ENCODE measurements around the gene CHRD. TPM values are rescaled to one million over a fixed set of nuclear protein-coding genes. Genes with fewer than 3 reads are reported as not detected.

The CHRD gene
- polyA plus RNA-seq, 1 donor = 19.2 TPM

DNA sequence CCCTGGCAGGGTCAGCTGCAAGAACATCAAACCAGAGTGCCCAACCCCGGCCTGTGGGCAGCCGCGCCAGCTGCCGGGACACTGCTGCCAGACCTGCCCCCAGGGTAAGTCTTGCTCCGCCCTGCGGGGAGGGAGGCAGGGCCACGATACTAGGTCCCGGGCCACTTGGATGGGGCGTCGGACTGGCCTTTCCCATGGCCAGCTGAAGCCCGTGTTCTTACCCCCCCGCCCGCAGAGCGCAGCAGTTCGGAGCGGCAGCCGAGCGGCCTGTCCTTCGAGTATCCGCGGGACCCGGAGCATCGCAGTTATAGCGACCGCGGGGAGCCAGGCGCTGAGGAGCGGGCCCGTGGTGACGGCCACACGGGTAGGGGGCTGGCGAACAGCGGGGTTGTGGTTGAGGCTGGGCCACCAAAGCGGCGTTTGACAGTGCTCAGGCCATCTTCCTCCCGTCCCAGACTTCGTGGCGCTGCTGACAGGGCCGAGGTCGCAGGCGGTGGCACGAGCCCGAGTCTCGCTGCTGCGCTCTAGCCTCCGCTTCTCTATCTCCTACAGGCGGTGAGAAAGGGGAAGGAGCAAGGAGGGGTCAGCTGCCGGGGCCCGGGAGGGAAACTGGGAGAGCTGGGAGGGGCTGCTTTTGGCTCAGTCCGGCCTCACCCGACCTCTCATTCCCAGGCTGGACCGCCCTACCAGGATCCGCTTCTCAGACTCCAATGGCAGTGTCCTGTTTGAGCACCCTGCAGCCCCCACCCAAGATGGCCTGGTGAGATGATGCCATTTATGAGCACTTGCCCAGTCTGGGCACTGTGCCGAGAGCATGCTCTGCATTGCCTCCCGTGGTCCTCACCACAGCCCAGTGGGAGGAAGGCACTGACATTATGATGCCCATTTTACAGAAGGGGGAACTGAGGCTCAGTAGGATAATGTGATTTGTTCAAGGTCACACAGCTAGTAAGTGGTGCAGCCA is 1.7 kb downstream of the CHRD start:
- no peak for DNase-seq (ENCODE audit: low read depth)

DNA sequence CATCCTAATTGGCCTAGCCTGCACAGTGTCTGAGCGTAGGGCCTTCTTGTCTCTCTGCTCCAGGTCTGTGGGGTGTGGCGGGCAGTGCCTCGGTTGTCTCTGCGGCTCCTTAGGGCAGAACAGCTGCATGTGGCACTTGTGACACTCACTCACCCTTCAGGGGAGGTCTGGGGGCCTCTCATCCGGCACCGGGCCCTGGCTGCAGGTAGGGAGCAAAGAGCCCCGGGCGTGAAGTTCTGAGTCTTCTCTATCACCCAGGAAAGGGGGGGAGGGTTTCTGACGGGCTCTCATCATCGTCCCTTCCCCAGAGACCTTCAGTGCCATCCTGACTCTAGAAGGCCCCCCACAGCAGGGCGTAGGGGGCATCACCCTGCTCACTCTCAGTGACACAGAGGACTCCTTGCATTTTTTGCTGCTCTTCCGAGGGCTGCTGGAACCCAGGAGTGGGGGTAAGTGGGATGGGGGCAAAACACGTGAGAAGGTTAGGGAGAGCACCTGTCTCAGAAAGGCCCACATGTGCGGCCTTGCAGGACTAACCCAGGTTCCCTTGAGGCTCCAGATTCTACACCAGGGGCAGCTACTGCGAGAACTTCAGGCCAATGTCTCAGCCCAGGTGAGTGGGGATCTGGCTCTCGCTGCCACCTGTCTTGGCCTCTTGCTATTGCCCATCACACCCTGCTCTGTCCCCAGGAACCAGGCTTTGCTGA is 2.6 kb downstream of the CHRD start:
- DNase-seq (ENCODE audit: low read depth) = no peak

DNA sequence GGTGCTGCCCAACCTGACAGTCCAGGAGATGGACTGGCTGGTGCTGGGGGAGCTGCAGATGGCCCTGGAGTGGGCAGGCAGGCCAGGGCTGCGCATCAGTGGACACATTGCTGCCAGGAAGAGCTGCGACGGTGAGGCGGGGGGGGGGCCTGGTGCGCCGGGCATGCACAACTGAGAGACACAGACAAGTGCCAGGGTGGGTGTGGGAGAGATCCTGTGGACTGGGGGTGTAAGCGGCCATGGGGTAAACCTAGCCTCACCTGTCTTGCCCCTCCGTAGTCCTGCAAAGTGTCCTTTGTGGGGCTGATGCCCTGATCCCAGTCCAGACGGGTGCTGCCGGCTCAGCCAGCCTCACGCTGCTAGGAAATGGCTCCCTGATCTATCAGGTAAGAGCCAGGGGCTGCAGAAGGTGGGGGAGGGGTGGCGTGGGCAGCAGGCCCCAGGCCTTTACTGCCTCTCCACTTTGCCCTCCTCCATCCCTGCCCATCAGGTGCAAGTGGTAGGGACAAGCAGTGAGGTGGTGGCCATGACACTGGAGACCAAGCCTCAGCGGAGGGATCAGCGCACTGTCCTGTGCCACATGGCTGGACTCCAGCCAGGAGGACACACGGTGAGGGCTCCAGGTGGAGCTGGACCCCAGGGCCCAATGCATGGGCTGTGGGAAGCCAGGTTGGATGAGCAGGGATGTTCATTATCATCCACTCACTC is 3.3 kb downstream of the CHRD start:
- no peak for DNase-seq (ENCODE audit: low read depth)

DNA sequence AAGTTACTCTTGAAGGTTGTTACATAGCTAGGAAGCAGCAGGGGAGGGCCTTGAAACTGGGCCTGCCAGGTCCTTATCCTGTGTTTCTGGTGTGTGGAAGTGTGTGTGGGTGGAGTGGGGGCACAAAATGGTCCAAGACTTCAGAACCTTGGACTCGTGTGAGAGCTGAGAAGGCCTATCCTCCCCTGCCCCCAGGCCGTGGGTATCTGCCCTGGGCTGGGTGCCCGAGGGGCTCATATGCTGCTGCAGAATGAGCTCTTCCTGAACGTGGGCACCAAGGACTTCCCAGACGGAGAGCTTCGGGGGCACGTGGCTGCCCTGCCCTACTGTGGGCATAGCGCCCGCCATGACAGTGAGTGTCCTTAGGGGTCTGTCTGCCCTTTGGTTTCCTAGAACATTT is 4.5 kb downstream of the CHRD start:
- DNase-seq (ENCODE audit: low read depth) = no peak

DNA sequence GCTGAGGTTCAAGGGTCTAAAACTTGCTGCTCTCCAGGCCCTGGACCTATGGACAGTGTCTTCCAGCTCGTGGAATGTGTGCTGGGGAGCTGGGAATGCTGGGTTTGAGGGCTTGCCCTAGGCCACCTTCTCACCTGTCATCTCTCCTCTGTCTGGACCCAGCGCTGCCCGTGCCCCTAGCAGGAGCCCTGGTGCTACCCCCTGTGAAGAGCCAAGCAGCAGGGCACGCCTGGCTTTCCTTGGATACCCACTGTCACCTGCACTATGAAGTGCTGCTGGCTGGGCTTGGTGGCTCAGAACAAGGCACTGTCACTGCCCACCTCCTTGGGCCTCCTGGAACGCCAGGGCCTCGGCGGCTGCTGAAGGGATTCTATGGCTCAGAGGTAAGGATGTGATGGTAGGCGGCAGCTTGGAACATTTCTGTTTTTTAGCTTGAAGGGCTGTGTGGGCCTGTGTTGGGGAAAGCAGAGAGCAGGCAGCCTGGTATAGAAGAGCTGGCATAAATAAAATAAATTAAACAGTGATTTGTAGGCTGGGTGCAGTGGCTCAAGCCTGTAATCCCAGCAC is 5.1 kb downstream of the CHRD start:
- DNase-seq (ENCODE audit: low read depth) = no peak

DNA sequence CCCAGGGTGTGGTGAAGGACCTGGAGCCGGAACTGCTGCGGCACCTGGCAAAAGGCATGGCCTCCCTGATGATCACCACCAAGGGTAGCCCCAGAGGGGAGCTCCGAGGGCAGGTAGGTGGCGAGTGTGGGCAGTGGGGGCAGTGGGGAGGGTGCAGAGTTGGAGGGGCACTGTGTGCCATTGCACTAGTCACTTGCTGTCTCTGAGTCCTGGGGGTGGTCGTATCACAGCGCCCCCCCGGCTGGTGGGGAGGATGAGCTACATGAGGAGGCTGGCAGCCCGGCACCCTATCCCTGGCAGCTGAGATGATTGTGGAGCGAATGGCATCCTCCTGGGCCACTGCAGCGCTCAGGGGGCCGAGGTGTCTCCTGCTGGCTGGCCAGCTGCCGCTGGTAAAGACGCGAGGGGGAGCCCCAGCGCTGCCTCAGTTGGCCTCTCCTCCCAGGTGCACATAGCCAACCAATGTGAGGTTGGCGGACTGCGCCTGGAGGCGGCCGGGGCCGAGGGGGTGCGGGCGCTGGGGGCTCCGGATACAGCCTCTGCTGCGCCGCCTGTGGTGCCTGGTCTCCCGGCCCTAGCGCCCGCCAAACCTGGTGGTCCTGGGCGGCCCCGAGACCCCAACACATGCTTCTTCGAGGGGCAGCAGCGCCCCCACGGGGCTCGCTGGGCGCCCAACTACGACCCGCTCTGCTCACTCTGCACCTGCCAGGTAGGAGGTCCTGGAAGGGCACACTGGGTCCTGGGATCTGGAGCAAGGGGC is 6.4 kb downstream of the CHRD start:
- no peak for DNase-seq (ENCODE audit: low read depth)

DNA sequence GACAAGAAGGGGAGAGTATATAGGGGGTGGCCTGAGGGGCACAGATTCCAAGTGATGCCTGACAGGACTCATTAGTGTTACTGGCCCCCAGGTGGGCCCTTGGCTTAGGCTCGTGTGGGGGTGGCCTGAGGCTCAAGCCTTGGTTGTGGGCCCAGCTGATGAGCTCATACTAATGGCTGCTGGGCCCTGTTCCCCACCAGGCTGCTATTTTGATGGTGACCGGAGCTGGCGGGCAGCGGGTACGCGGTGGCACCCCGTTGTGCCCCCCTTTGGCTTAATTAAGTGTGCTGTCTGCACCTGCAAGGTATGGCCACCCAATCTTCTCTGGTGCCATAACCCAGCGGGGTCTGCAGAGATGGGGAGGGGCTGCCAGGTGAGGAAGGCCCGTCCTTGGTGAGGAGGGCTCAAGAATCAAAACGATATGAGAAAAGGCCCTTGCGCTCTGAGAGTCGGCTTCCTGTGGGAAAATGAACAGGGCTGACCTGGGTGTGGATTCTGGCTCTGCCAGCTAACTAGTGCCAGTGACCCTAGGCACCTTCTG is 7.4 kb downstream of the CHRD start:
- no peak for DNase-seq (ENCODE audit: low read depth)

DNA sequence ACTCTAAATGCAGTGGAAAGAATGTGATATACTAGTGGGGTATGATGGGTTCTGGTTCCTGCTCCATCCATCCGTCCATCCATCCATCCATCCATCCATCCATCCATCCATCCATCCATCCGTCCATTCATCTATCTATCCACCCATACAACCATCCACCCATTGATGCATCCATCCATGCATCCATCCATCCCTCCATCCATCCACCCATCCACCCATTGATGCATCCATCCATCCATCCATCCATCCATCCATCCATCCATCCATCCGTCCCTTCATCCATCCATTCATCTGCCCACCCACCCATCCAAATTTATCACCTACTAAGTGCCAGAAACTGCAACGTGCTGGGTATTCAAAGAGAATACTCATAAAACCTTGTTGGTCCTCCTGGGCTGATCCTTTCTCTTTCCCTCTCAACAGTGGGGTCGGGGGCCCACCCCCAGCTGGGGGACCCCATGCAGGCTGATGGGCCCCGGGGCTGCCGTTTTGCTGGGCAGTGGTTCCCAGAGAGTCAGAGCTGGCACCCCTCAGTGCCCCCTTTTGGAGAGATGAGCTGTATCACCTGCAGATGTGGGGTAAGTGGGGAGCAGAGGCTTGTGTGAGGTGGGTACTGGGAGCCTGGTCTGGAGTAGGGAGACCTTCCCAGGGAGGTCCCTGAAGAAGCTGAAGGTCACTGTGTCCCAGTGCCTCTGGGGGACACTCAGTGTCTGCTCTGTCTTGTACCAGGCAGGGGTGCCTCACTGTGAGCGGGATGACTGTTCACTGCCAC is 8.5 kb downstream of the CHRD start:
- DNase-seq (ENCODE audit: low read depth) = no peak

DNA sequence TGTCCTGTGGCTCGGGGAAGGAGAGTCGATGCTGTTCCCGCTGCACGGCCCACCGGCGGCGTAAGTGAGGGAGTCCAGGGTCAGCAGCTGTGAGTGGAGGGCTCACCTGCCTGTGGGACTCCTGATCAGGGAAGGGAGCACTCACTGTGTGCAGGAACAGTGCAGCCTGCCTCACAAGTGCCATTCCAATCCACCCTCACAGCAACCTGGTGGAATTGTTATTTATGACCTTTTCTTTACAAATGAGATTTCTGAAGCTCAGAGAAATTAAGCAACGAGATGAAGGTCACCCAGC is 9.0 kb downstream of the CHRD start:
- no peak for DNase-seq (ENCODE audit: low read depth)

DNA sequence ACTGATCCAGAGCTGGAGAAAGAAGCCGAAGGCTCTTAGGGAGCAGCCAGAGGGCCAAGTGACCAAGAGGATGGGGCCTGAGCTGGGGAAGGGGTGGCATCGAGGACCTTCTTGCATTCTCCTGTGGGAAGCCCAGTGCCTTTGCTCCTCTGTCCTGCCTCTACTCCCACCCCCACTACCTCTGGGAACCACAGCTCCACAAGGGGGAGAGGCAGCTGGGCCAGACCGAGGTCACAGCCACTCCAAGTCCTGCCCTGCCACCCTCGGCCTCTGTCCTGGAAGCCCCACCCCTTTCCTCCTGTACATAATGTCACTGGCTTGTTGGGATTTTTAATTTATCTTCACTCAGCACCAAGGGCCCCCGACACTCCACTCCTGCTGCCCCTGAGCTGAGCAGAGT is 9.5 kb downstream of the CHRD start:
- DNase-seq (ENCODE audit: low read depth) = no peak

DNA sequence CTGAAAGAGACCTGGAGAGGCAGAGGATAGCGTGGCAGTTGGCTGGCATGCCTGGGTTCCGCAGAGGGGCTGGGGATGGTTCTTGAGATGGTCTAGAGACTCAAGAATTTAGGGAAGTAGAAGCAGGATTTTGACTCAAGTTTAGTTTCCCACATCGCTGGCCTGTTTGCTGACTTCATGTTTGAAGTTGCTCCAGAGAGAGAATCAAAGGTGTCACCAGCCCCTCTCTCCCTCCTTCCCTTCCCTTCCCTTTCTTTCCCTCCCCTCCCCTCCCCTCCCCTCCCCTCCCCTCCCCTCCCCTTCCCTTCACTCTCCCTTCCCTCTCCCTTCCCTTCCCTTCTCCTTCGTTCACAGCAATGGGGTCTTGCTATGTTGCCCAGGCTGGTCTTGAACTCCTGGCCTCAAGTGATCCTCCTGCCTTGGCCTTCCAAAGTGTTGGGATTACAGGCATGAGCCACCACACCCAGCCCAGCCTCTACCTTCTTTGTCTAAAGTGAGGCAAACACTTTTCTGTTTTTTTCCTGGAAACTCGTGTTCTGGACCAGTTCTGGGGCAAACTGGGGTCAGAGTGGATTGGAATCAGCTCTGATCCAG is 10.2 kb downstream of the CHRD start:
- no peak for DNase-seq (ENCODE audit: low read depth)

DNA sequence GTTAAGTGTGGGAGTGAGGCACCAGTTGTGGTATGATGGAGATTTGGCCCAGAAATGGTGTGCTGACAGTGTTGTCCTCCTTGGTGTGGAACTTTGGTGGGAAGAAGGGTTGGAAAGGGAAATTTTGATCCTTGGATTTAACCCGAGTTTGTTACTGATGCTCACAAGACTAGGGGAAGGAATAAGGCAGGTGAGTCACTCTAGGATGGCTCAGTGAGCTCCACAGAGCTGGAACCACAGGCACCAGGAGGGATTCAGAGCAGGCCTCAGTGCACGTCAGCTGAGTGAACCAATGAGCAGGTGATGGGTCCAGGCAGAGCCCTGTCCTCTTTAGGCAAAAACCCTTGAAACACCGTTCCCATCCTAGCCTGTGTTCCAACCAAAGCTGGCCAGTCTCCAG is 11.4 kb downstream of the CHRD start:
- DNase-seq (ENCODE audit: low read depth) = no peak

DNA sequence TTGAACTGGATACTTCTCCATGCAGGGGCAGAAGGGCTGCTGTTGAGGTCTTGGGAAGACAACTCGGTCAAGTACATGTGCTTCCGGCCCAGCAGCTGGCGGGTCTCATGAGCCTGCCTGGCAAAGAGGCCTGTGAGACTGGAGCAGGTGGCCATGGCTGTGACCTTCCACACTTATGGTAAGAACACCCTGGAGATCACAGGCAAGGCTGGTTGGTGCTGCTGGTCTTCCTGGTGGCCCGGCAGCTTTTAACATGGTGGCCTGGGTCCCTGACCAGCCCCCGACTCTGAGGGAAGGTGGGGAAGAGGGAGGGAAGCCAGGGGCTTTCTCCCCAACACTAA is 15.4 kb downstream of the CHRD start:
- no peak for DNase-seq (ENCODE audit: low read depth)

DNA sequence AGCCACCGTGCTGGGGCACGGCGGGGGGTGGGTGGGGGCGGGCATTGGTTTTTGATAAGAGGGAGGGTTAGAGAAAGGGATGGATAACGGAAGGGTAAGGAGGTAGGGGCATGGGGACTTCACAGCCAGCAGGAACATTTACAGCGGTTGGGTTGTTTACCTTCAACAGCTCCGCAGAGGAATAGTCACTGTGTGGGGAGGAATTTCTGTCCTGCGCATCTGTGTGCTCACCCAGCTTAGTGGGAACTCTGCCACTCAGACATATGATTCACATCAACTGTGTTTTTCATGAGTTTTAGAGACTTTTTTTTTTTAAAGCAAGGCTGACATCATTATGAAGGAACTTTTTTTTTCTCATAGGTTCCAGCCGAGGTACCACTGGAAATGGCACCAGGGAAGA is 19.6 kb downstream of the CHRD start:
- peak; percentile 83 for DNase-seq (ENCODE audit: low read depth)

DNA sequence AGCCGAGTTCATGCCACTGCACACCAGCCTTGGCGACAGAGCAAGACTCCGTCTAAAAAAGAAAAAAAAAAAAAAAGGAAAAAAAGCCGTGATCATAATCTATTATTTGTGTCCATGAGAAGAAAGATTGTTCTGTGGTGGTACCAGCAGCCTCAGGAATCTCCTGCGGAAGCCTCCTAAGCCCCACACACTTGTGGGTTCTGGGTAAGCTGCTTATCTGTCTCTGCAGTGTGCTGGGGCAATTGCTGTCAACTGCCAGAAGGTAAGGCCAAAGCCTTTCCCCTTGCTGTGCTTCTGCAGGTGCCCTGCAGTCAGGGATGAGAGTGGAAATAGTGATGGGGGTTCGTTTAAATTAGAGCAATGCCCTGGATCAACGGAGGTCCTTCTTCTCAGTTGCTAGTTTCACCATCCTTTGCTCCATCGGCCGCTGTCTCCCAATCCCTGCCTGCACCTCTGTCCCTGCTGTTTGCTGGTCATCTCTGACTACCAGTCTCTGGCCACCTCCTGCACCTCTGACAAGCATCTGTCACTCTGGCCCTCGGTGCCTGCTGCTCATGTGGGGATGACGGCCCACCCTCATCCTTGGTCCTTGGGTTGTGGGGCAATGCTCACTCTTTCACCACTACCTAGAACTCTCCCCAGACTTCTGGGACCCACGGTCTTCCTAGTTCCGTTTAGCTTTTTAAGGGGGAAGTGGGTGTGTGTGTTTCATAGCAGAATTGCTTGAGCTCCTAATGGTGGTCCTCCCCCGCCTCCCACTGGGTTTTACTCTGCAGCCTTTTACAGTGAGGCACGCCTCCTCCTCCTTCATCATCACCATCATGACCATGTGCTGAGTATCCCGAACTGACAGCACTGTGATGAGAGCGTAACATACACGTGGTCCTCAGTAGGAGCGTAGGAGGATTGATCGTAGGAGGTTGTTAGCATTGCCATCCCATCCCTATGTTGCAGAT is 25.5 kb downstream of the CHRD start:
- no peak for DNase-seq (ENCODE audit: low read depth)

DNA sequence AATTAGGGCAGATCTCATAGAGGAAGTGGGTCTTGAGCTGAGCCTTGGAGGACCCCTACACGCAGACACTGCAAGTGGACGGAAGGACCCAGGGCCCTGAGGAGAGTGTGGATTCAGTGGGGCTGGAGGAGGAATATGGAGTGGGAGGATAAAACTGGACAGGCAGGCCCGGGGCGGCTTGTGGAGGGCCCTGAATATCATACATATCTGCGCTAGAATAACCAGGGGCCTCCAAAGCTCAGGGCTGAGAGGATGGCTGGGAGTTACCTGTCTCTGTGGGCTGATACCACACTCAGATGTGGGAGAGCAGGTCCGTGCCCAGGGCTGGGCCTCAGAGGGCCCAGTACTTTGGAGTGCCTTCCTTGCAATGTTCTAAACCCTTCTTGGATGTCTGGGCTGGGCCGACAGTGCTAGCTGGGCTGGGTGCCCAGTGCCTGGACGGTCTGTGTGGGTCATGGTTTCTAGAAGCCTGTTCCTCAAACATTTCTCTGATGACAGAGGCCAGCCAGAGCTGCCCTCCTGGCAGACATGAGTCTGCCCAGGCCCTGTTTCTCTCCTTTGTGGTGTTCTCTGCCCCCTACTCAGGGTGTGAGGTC is 29.6 kb downstream of the CHRD start:
- DNase-seq (ENCODE audit: low read depth) = no peak

DNA sequence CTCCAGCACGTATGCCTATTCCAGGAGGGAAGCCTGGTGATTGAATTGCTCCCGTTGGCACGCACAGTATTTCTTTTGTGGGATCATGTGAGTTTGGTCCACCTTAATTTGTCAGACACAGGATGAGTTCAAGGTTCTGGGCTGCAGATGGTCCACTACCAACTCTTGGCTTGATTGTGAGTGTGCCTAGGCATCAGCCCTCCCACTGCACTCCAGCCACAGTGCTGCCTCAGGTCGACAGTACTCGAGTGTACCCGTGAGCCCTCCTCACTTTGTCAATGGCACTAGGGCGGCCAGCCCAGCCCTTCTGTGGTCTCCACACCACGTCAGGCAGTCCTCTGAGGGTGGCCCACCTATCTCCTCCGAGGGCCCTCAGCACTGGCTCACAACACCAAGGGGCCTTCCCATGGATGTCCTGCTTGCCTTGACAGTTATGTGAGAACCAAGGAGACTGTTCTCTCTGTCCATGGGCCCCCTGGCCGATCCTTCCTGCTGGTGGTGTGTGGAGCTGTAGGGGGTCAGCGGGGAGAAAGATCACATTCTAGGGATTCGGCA is 30.2 kb downstream of the CHRD start:
- no peak for DNase-seq (ENCODE audit: low read depth)

Measured in forelimb muscle (tissue), 1 donor.